ENCODE measurements around the gene GTSE1. TPM values are rescaled to one million over a fixed set of nuclear protein-coding genes. Genes with fewer than 3 reads are reported as not detected.

GTSE1 gene
- total RNA-seq, 1 experiment from 2014 or later, result 64.6 TPM

GRCh38 chr22:46351131-46351735, 54.6 kb downstream of the GTSE1 start:
- CTCF ChIA-PET, result no interaction called here
- no peak overlapping the region for H3K4me3 ChIP-seq
- H3K27me3 ChIP-seq (ENCODE audit: insufficient read depth, low read depth), result no peaks in the 10 kb centered on the region
- H3K4me2 ChIP-seq, result no peak overlapping the region
- H3K27ac ChIP-seq, result no peak overlapping the region
- peaks cover 14% of the 10 kb centered on the region for H4K20me1 ChIP-seq (ENCODE audit: insufficient read depth)
- no peak for DNase-seq
- TF ChIP-seq EZH2 (IDR thresholded peaks at IDR 0.05; ENCODE audit: low read depth) (no peak), CTCF (conservative IDR thresholded peaks at IDR 0.05) (no peak)
- peaks cover 25% of the 10 kb centered on the region for H3F3A ChIP-seq (ENCODE audit: insufficient read depth, low read depth)
- BruUV-seq (replicated peaks), result no TSS peak
- H2AFZ ChIP-seq, result no peak overlapping the region
- no peaks in the 10 kb centered on the region for H3K79me2 ChIP-seq (ENCODE audit: low read depth)
- H3K9me3 ChIP-seq (ENCODE audit: insufficient read depth, low read depth), result no peaks in the 10 kb centered on the region
- 0 out of 2 replicates have a peak, but pooled peaks cover 3% of the 10 kb centered on the region for H3K4me1 ChIP-seq (replicated peaks; ENCODE audit: insufficient read depth)
- no peaks in the 10 kb centered on the region for H3K9me2 ChIP-seq (ENCODE audit: insufficient read depth)
- peaks cover 20% of the 10 kb centered on the region; the same call in 1 of the 2 replicates for H3K36me3 ChIP-seq (ENCODE audit: low read depth)
- intact Hi-C loops (cut with micrococcal nuclease; ENCODE audit: unreplicated experiment), result no loop called here
- POLR2A ChIA-PET (ENCODE audit: unreplicated experiment), result no interaction called here

- intact Hi-C loops (cut with micrococcal nuclease; ENCODE audit: unreplicated experiment), result no loop called here
- CTCF ChIA-PET, result no interaction called here
- POLR2A ChIA-PET (ENCODE audit: unreplicated experiment), result no interaction called here
- Histone ChIP-seq H2AFZ (no peak overlapping the region), H3F3A (ENCODE audit: insufficient read depth, low read depth) (peaks cover 25% of the 10 kb centered on the region), H3K9me3 (ENCODE audit: insufficient read depth, low read depth) (no peaks in the 10 kb centered on the region), H3K4me1 (replicated peaks; ENCODE audit: insufficient read depth) (0 out of 2 replicates have a peak, but pooled peaks cover 3% of the 10 kb centered on the region), H3K9me2 (ENCODE audit: insufficient read depth) (no peaks in the 10 kb centered on the region), H3K27me3 (ENCODE audit: insufficient read depth, low read depth) (no peaks in the 10 kb centered on the region), H4K20me1 (ENCODE audit: insufficient read depth) (peaks cover 14% of the 10 kb centered on the region), H3K4me3 (no peak overlapping the region), H3K27ac (no peak overlapping the region), H3K4me2 (no peak overlapping the region), H3K36me3 (ENCODE audit: low read depth) (0 out of 2 replicates have a peak, but pooled peaks cover 15% of the 10 kb centered on the region), H3K79me2 (ENCODE audit: low read depth) (no peaks in the 10 kb centered on the region)
- no peak for DNase-seq
- no TSS peak for BruUV-seq (replicated peaks)
- TF ChIP-seq EZH2 (IDR thresholded peaks at IDR 0.05; ENCODE audit: low read depth) (no peak), CTCF (conservative IDR thresholded peaks at IDR 0.05) (no peak)
Observed at GRCh38 chr22:46351767-46352166, 55.1 kb downstream of the GTSE1 start.

GRCh38 chr22:46352276-46352675, 55.6 kb downstream of the GTSE1 start:
- Histone ChIP-seq H3K79me2 (ENCODE audit: low read depth) (no peaks in the 10 kb centered on the region), H3K9me2 (ENCODE audit: insufficient read depth) (no peaks in the 10 kb centered on the region), H3K4me2 (no peak overlapping the region), H3K27ac (no peak overlapping the region), H3K27me3 (ENCODE audit: insufficient read depth, low read depth) (no peaks in the 10 kb centered on the region), H3K4me1 (replicated peaks; ENCODE audit: insufficient read depth) (0 out of 2 replicates have a peak, but pooled peaks cover 3% of the 10 kb centered on the region), H3F3A (ENCODE audit: insufficient read depth, low read depth) (peaks cover 25% of the 10 kb centered on the region), H2AFZ (no peak overlapping the region), H3K36me3 (ENCODE audit: low read depth) (0 out of 2 replicates have a peak, but pooled peaks cover 12% of the 10 kb centered on the region), H4K20me1 (ENCODE audit: insufficient read depth) (peaks cover 17% of the 10 kb centered on the region), H3K4me3 (no peak overlapping the region), H3K9me3 (ENCODE audit: insufficient read depth, low read depth) (no peaks in the 10 kb centered on the region)
- BruUV-seq (replicated peaks), result no TSS peak
- intact Hi-C loops (cut with micrococcal nuclease; ENCODE audit: unreplicated experiment), result no loop called here
- TF ChIP-seq EZH2 (IDR thresholded peaks at IDR 0.05; ENCODE audit: low read depth) (no peak), CTCF (conservative IDR thresholded peaks at IDR 0.05) (no peak)
- no peak for DNase-seq
- ChIA-PET CTCF (no interaction called here), POLR2A (ENCODE audit: unreplicated experiment) (interaction anchor here (0.7 kb wide), 1 partner anchor 181 kb away, joined by 3 read pairs; no protein-coding TSS in a partner anchor)
